MCF 10A (cell line): ENCODE results near the gene RTKN2. TPM values are rescaled to one million over a fixed set of nuclear protein-coding genes. Genes with fewer than 3 reads are reported as not detected.

Experiments
- BruUV-seq: library from RNA; stranded (reverse); fragments of 400-500 nt; replicated peaks from 2 replicates; lab custom pipeline; 2021; lab: Mats Ljungman, UMichigan
- CTCF ChIA-PET: fragments of 300-600 bp; sonication (Branson Sonifier 250); formaldehyde crosslinking; extraction: SDS; loops from one replicate; lab custom pipeline; 2021; ENCODE audit warnings: antibody characterized with exemption, inconsistent platforms; lab: Yijun Ruan, JAX
- POLR2A ChIA-PET: fragments of 300-600, 350-650 bp; sonication (Branson Sonifier 250); formaldehyde crosslinking; extraction: SDS; loops from one replicate; lab custom pipeline; 2020; ENCODE audit warnings: antibody characterized with exemption, inconsistent platforms; lab: Yijun Ruan, JAX
- DNase-seq: peaks from one replicate; pipeline ENCODE4 v3.0.0-alpha.2; 2018; ENCODE audit not compliant: unreplicated experiment
- H3K27ac Mint-ChIP-seq: one replicate; pipeline ENCODE4 v1.8.0; 2022; ENCODE audit warnings: mild to moderate bottlenecking, low read depth, mixed read lengths; ENCODE audit not compliant: unreplicated experiment
- H3K27me3 Mint-ChIP-seq: one replicate; pipeline ENCODE4 v1.8.0; 2022; ENCODE audit warnings: mixed read lengths; ENCODE audit not compliant: insufficient read depth, unreplicated experiment
- H3K36me3 Mint-ChIP-seq: one replicate; pipeline ENCODE4 v1.8.0; 2022; ENCODE audit warnings: mild to moderate bottlenecking, moderate library complexity, mixed read lengths; ENCODE audit not compliant: insufficient read depth, unreplicated experiment
- H3K4me1 Mint-ChIP-seq: one replicate; pipeline ENCODE4 v1.8.0; 2022; ENCODE audit warnings: mixed read lengths; ENCODE audit not compliant: insufficient read depth, unreplicated experiment
- H3K4me3 Mint-ChIP-seq: one replicate; pipeline ENCODE4 v1.8.0; 2022; ENCODE audit warnings: mild to moderate bottlenecking, moderate library complexity, mixed read lengths; ENCODE audit not compliant: unreplicated experiment
- H3K9me3 Mint-ChIP-seq: one replicate; pipeline ENCODE4 v1.8.0; 2022; ENCODE audit warnings: mixed read lengths; ENCODE audit not compliant: unreplicated experiment
- intact Hi-C: fragments of 100-400 bp; cut with micrococcal nuclease; formaldehyde crosslinking; loops from 2 replicates; pipeline ENCODE4 v1.14.1; 2022
- total RNA-seq: library from RNA; stranded (reverse); gene quantifications from 2 replicates; pipeline ENCODE4 v1.2.3, GENCODE V29; 2022
- TF ChIP-seq, protein P1 (sequence below): fragments of 200-600 bp; IDR thresholded peaks from one replicate; pipeline ENCODE4 v1.8.0; 2022; ENCODE audit warnings: antibody characterized with exemption, mild to moderate bottlenecking; ENCODE audit not compliant: unreplicated experiment

RTKN2 gene
- total RNA-seq, 1 experiment from 2014 or later = 2.6 TPM

DNA sequence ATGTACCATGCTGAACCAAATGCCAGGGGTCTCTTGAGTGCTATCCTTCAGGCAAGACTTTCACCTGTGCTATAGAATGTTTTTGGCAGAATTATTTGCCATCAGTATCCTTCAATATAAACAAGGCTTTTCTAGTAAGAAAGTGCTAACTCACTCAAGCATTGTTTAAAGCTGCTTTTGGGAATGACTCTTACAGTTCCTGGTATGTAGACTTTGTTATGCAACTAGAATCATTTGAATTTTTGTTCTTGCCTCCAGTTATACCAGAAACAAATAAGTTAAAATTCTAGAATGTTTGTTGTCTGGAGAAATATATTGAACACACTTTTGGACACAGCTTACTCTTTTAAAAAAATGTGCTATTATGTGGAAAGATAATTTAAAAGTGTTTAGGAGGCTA lies 39.5 kb upstream of the RTKN2 start:
- DNase-seq = no peak
- no peaks in the 10 kb centered on the region for H3K27me3 Mint-ChIP-seq
- no peaks in the 10 kb centered on the region for H3K4me1 Mint-ChIP-seq
- ChIA-PET POLR2A (no interaction called here), CTCF (interaction anchor here (0.7 kb wide), 2 partner anchors 27 to 60 kb away, joined by 3 read pairs; no protein-coding TSS in a partner anchor)
- H3K36me3 Mint-ChIP-seq = no peaks in the 10 kb centered on the region
- H3K4me3 Mint-ChIP-seq = no peak overlapping the region
- no TSS peak for BruUV-seq
- H3K27ac Mint-ChIP-seq = no peak overlapping the region
- intact Hi-C loops = no loop called here
- H3K9me3 Mint-ChIP-seq = no peaks in the 10 kb centered on the region
- TF ChIP-seq, protein P1, sequence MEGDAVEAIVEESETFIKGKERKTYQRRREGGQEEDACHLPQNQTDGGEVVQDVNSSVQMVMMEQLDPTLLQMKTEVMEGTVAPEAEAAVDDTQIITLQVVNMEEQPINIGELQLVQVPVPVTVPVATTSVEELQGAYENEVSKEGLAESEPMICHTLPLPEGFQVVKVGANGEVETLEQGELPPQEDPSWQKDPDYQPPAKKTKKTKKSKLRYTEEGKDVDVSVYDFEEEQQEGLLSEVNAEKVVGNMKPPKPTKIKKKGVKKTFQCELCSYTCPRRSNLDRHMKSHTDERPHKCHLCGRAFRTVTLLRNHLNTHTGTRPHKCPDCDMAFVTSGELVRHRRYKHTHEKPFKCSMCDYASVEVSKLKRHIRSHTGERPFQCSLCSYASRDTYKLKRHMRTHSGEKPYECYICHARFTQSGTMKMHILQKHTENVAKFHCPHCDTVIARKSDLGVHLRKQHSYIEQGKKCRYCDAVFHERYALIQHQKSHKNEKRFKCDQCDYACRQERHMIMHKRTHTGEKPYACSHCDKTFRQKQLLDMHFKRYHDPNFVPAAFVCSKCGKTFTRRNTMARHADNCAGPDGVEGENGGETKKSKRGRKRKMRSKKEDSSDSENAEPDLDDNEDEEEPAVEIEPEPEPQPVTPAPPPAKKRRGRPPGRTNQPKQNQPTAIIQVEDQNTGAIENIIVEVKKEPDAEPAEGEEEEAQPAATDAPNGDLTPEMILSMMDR = no peak

DNA sequence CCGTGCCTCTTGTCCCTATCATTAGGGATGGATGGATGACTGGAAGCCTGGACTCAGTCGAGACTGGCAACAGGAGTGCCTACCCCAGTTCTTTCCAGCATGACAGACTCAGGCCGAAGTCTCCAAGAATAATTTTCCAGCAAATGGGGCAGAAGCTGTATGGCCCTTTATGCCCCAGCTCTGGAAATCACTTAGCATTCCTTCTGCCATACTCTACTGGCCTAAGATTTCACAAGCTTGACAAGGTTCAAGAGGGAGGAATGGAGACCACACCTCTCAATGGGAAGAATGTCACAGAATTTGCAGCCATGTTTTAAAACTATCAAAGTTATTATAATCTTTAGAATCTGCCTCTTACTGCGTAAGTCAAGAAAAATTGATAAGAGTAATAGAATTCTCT lies 39.0 kb upstream of the RTKN2 start:
- Mint-ChIP-seq H3K9me3 (no peaks in the 10 kb centered on the region), H3K27me3 (no peaks in the 10 kb centered on the region), H3K4me1 (no peaks in the 10 kb centered on the region), H3K27ac (no peak overlapping the region), H3K4me3 (no peak overlapping the region), H3K36me3 (no peaks in the 10 kb centered on the region)
- no peak for DNase-seq
- ChIA-PET CTCF (interaction anchor here (0.7 kb wide), 2 partner anchors 28 to 60 kb away, joined by 3 read pairs; no protein-coding TSS in a partner anchor), POLR2A (no interaction called here)
- intact Hi-C loops = no loop called here
- BruUV-seq = no TSS peak
- TF ChIP-seq, protein P1 = no peak

DNA sequence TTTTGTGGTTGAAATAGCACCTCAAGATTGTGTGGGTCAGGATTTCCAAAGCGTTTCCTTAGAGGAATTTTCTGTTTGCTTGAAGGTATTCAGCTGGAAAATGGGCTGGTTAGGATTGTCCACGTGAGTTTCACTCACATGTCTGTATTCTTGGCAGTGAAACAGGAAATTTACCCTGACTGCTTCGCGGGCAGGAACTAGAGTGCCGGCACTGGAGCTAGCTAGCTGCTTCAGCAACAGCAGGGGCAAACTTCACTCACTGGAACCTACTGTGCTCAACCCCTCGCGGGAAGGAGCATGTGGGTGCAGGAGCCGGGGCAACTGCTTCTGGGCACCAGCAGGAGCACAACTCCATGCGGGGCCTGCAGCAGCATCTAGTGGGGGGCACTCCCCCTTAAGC lies 38.0 kb upstream of the RTKN2 start:
- H3K4me1 Mint-ChIP-seq = no peaks in the 10 kb centered on the region
- DNase-seq = no peak
- no TSS peak for BruUV-seq
- intact Hi-C loops = no loop called here
- H3K27ac Mint-ChIP-seq = no peak overlapping the region
- no peaks in the 10 kb centered on the region for H3K36me3 Mint-ChIP-seq
- POLR2A ChIA-PET = no interaction called here
- no peaks in the 10 kb centered on the region for H3K9me3 Mint-ChIP-seq
- CTCF ChIA-PET = interaction anchor here (0.5 kb wide), 1 partner anchor 335 kb away, joined by 4 read pairs; no protein-coding TSS in a partner anchor
- H3K4me3 Mint-ChIP-seq = no peak overlapping the region
- no peaks in the 10 kb centered on the region for H3K27me3 Mint-ChIP-seq
- TF ChIP-seq, protein P1 = no peak

GRCh38 chr10:62305813-62306212 lies 37.2 kb upstream of the RTKN2 start:
- CTCF ChIA-PET = no interaction called here
- DNase-seq = no peak
- H3K9me3 Mint-ChIP-seq = no peaks in the 10 kb centered on the region
- H3K27ac Mint-ChIP-seq = no peak overlapping the region
- H3K4me3 Mint-ChIP-seq = no peak overlapping the region
- H3K4me1 Mint-ChIP-seq = no peaks in the 10 kb centered on the region
- H3K27me3 Mint-ChIP-seq = no peaks in the 10 kb centered on the region
- POLR2A ChIA-PET = no interaction called here
- BruUV-seq = no TSS peak
- H3K36me3 Mint-ChIP-seq = no peaks in the 10 kb centered on the region
- intact Hi-C loops = no loop called here
- TF ChIP-seq, protein P1 = no peak
